Endothelial cell (in vitro differentiated cells): ENCODE results near the gene ETNK2. TPM values are rescaled to one million over a fixed set of nuclear protein-coding genes. Genes with fewer than 3 reads are reported as not detected.
"Not testable (repeated sequence)": the region's sequence is repeated elsewhere in the genome, so short reads cannot be mapped to it uniquely, and the experiment has no call there.

Experiments used
- DNase-seq: peaks from one replicate; pipeline ENCODE4 v3.0.0; 2021; ENCODE audit warnings: low spot score
- H3K27ac Mint-ChIP-seq: one replicate; pipeline ENCODE4 v1.8.0; 2021; ENCODE audit warnings: mixed read lengths, inconsistent platforms; ENCODE audit not compliant: unreplicated experiment
- H3K27me3 Mint-ChIP-seq: one replicate; pipeline ENCODE4 v1.8.0; 2021; ENCODE audit warnings: mild to moderate bottlenecking, moderate library complexity, mixed read lengths, inconsistent platforms; ENCODE audit not compliant: unreplicated experiment
- H3K36me3 Mint-ChIP-seq: one replicate; pipeline ENCODE4 v1.8.0; 2021; ENCODE audit warnings: mild to moderate bottlenecking, low read depth, mixed read lengths, inconsistent platforms; ENCODE audit not compliant: unreplicated experiment
- H3K4me1 Mint-ChIP-seq: one replicate; pipeline ENCODE4 v1.8.0; 2021; ENCODE audit warnings: mild to moderate bottlenecking, mixed read lengths, inconsistent platforms; ENCODE audit not compliant: unreplicated experiment
- H3K4me3 Mint-ChIP-seq: one replicate; pipeline ENCODE4 v1.8.0; 2021; ENCODE audit warnings: mild to moderate bottlenecking, mixed read lengths, inconsistent platforms; ENCODE audit not compliant: unreplicated experiment
- H3K9me3 Mint-ChIP-seq: one replicate; pipeline ENCODE4 v1.8.0; 2021; ENCODE audit warnings: mixed read lengths, inconsistent platforms; ENCODE audit not compliant: unreplicated experiment
- CTCF ChIP-seq: fragments of 200-600 bp; sonication (generic); IDR thresholded peaks from one replicate; pipeline ENCODE4 v1.5.0; 2021; ENCODE audit warnings: antibody characterized with exemption; ENCODE audit not compliant: unreplicated experiment
- total RNA-seq: library from RNA; stranded (reverse); fragmentation: NEBNext Ultra II Directional; extraction: Animal tissue kit (Norgen Biotek cat#: 25700); gene quantifications from one replicate; pipeline ENCODE4 v1.2.1, GENCODE V29; 2021; ENCODE audit not compliant: unreplicated experiment

ETNK2 gene
- total RNA-seq, 1 donor from 2014 or later: 15.9 TPM

GRCh38 chr1:204102739-204103430 lies 49.0 kb downstream of the ETNK2 start:
- no peak overlapping the region for H3K27ac Mint-ChIP-seq
- H3K36me3 Mint-ChIP-seq: peaks cover 6% of the 10 kb centered on the region
- no peaks in the 10 kb centered on the region for H3K27me3 Mint-ChIP-seq
- no peak overlapping the region for H3K4me3 Mint-ChIP-seq
- peaks cover 44% of the 10 kb centered on the region for H3K4me1 Mint-ChIP-seq
- TF ChIP-seq CTCF: no peak
- H3K9me3 Mint-ChIP-seq: no peaks in the 10 kb centered on the region
- DNase-seq: no peak

DNA sequence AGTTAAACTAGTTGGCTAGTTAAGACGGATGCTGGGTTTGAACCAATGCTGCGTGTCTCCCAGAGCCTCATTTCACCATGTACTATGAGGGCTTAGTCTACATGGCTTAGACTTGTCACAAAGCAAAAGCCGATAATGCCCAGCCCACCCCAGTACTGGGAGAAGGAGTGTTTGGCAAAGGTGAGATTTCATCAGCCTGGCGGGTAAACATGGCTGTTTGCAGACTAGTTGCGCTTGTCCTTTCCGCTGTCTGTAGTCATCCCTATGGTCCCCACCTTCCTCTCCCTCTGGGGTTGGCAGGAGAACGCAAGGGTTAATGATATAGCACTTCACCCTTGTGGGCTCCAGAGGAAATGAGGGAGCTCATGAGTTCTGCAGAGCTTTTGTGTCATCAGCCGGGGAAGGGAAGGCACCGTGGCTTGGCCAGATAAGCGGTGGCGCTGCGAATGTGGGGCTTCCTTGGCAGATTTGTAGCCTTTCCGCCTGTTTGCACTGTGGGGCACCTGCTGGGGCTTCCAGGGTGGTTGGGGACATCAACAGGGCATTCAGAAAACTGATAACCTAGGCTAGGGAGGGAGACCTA lies 49.7 kb downstream of the ETNK2 start:
- Mint-ChIP-seq H3K4me1 (peaks cover 39% of the 10 kb centered on the region), H3K9me3 (no peaks in the 10 kb centered on the region), H3K27me3 (no peaks in the 10 kb centered on the region), H3K27ac (no peak overlapping the region), H3K36me3 (peaks cover 6% of the 10 kb centered on the region), H3K4me3 (no peak overlapping the region)
- no peak for TF ChIP-seq CTCF
- DNase-seq: no peak

DNA sequence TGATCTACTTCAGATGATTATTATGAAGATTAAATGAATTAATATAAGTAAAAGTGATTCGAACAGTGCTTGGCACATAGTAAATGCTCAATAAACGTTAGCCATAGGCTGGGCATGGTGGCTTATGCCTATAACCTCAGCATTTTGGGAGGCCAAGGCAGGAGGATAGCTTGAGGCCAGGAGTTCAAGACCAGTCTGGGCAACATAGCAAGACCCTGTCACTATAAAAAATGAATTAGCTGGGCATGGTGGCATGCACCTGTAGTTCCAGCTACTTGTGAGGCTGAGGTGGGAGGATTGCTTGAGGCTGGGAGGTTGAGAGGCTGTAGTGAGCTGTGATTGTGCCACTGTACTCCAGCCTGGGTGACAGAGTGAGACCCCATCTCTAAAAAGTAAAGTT lies 52.1 kb downstream of the ETNK2 start:
- not testable (repeated sequence) for H3K27ac Mint-ChIP-seq, H3K27me3 Mint-ChIP-seq, DNase-seq, H3K36me3 Mint-ChIP-seq, H3K9me3 Mint-ChIP-seq, H3K4me3 Mint-ChIP-seq
- H3K4me1 Mint-ChIP-seq: peaks cover 27% of the 10 kb centered on the region

GRCh38 chr1:204098683-204099082 lies 53.2 kb downstream of the ETNK2 start:
- Mint-ChIP-seq H3K27ac (no peak overlapping the region), H3K4me3 (no peak overlapping the region), H3K4me1 (peaks cover 28% of the 10 kb centered on the region), H3K27me3 (no peaks in the 10 kb centered on the region), H3K9me3 (no peaks in the 10 kb centered on the region), H3K36me3 (peaks cover 6% of the 10 kb centered on the region)
- no peak for TF ChIP-seq CTCF
- DNase-seq: no peak

DNA sequence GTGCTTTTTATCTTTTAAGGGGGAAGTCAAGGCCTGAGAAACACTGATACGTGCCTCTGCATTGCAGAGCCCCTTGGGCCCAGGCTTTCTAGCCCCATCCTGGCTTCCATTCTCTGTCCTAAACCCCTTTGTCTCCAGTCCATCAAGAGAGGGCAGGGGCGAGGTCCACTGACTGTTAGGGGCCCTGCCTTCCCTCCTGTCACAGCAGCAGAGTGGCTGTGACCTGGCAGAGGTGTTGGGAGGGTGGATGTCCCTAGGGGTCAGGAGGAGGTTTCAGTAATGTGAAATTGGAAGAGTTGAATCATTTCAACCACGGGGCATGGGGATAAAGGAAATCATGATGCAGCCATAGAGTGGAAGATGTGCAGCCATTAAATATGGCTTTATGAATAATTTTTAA lies 54.9 kb downstream of the ETNK2 start:
- no peak for TF ChIP-seq CTCF
- Mint-ChIP-seq H3K4me1 (peaks cover 17% of the 10 kb centered on the region), H3K4me3 (no peak overlapping the region), H3K9me3 (no peaks in the 10 kb centered on the region), H3K27ac (no peak overlapping the region), H3K36me3 (no peaks in the 10 kb centered on the region), H3K27me3 (no peaks in the 10 kb centered on the region)
- no peak for DNase-seq
